H9 (cell line): ENCODE data around the gene SRP9. TPM values are rescaled to one million over a fixed set of nuclear protein-coding genes. Genes with fewer than 3 reads are reported as not detected.
"Not testable (repeated sequence)": the region's sequence is repeated elsewhere in the genome, so short reads cannot be mapped to it uniquely, and the experiment has no call there.

ENCODE experiments used
- DNase-seq: peaks from one replicate; pipeline ENCODE4 v3.0.0-alpha.2; 2017
- H2AFZ ChIP-seq: one replicate; pipeline ENCODE4 v1.6.1; 2013; ENCODE audit warnings: mild to moderate bottlenecking, low read length, control low read depth, moderate library complexity
- H2AK5ac ChIP-seq: 2 replicates; pipeline ENCODE4 v1.6.1; 2013; ENCODE audit warnings: low read length, control low read depth, mixed read lengths; ENCODE audit not compliant: insufficient read length
- H2BK120ac ChIP-seq: one replicate; pipeline ENCODE4 v1.6.1; 2013; ENCODE audit warnings: low read depth, mild to moderate bottlenecking, low read length, control low read depth, inconsistent platforms; ENCODE audit not compliant: poor library complexity, severe bottlenecking
- H2BK12ac ChIP-seq: 2 replicates; pipeline ENCODE4 v1.6.1; 2013; ENCODE audit warnings: low read length, control low read depth, mixed read lengths, low read depth; ENCODE audit not compliant: insufficient read length
- H2BK15ac ChIP-seq: 2 replicates; pipeline ENCODE4 v1.6.1; 2013; ENCODE audit warnings: low read depth, low read length, control low read depth
- H2BK20ac ChIP-seq: one replicate; pipeline ENCODE4 v1.6.1; 2013; ENCODE audit warnings: low read depth, mild to moderate bottlenecking, low read length, control low read depth, inconsistent platforms; ENCODE audit not compliant: poor library complexity, severe bottlenecking
- H2BK5ac ChIP-seq: 2 replicates; pipeline ENCODE4 v1.6.1; 2013; ENCODE audit warnings: low read length, control low read depth, mixed read lengths; ENCODE audit not compliant: insufficient read length
- H3K14ac ChIP-seq: 2 replicates; pipeline ENCODE4 v1.6.1; 2013; ENCODE audit warnings: low read length, control low read depth; ENCODE audit not compliant: insufficient read depth
- H3K18ac ChIP-seq: 2 replicates; pipeline ENCODE4 v1.6.1; 2013; ENCODE audit warnings: low read depth, mild to moderate bottlenecking, mixed read lengths, low read length, control low read depth; ENCODE audit not compliant: insufficient read length
- H3K23ac ChIP-seq: 2 replicates; pipeline ENCODE4 v1.6.1; 2013; ENCODE audit warnings: low read length, control low read depth, mixed read lengths, low read depth; ENCODE audit not compliant: insufficient read length
- H3K23me2 ChIP-seq: 2 replicates; pipeline ENCODE4 v1.6.1; 2013; ENCODE audit warnings: low read depth, mild to moderate bottlenecking, mixed read lengths, low read length, control low read depth; ENCODE audit not compliant: insufficient read length, poor library complexity, severe bottlenecking
- H3K27ac ChIP-seq: 2 replicates; pipeline ENCODE4 v1.5.1; 2013; ENCODE audit warnings: low read length, control low read depth, mixed read lengths, low read depth; ENCODE audit not compliant: insufficient read length
- H3K27me3 ChIP-seq: 2 replicates; pipeline ENCODE4 v1.6.1; 2013; ENCODE audit warnings: low read length, control low read depth, inconsistent platforms; ENCODE audit not compliant: insufficient read depth
- H3K4ac ChIP-seq: 2 replicates; pipeline ENCODE4 v1.6.1; 2013; ENCODE audit warnings: low read depth, mild to moderate bottlenecking, control low read depth, inconsistent platforms, low read length, moderate library complexity
- H3K4me1 ChIP-seq: 2 replicates; pipeline ENCODE4 v1.6.1; 2013; ENCODE audit warnings: low read length, control low read depth, inconsistent platforms; ENCODE audit not compliant: insufficient read depth
- H3K4me2 ChIP-seq: 2 replicates; pipeline ENCODE4 v1.6.1; 2013; ENCODE audit warnings: low read length, control low read depth, mixed read lengths; ENCODE audit not compliant: insufficient read length, insufficient read depth
- H3K56ac ChIP-seq: 2 replicates; pipeline ENCODE4 v1.6.1; 2013; ENCODE audit warnings: low read depth, mild to moderate bottlenecking, mixed read lengths, low read length, control low read depth; ENCODE audit not compliant: insufficient read length
- H3K79me1 ChIP-seq: 2 replicates; pipeline ENCODE4 v1.6.1; 2013; ENCODE audit warnings: low read depth, mild to moderate bottlenecking, moderate library complexity, low read length, control low read depth, inconsistent platforms; ENCODE audit not compliant: insufficient read depth, poor library complexity, severe bottlenecking
- H3K79me2 ChIP-seq: 2 replicates; pipeline ENCODE4 v1.6.1; 2013; ENCODE audit warnings: low read length, control low read depth, inconsistent platforms; ENCODE audit not compliant: insufficient read depth
- H3K9ac ChIP-seq: 2 replicates; pipeline ENCODE4 v1.6.1; 2013; ENCODE audit warnings: low read length, control low read depth, mixed read lengths; ENCODE audit not compliant: insufficient read length; ENCODE audit errors: extremely low read depth
- H3K9me3 ChIP-seq: one replicate; pipeline ENCODE4 v1.6.1; 2013; ENCODE audit warnings: low read depth, low read length, inconsistent platforms; ENCODE audit not compliant: control insufficient read depth
- H3T11ph ChIP-seq: one replicate; pipeline ENCODE4 v1.6.1; 2013; ENCODE audit warnings: mild to moderate bottlenecking, low read length, control low read depth, inconsistent platforms
- H4K20me1 ChIP-seq: one replicate; pipeline ENCODE4 v1.6.1; 2013; ENCODE audit not compliant: control insufficient read depth, insufficient read length, insufficient read depth
- H4K5ac ChIP-seq: 2 replicates; pipeline ENCODE4 v1.6.1; 2013; ENCODE audit warnings: low read depth, mild to moderate bottlenecking, mixed read lengths, low read length, control low read depth; ENCODE audit not compliant: insufficient read length
- H4K8ac ChIP-seq: replicated peaks from 2 replicates; pipeline ENCODE4 v1.6.1; 2013; ENCODE audit warnings: low read length, control low read depth, mixed read lengths, low read depth; ENCODE audit not compliant: insufficient read length
- H4K91ac ChIP-seq: 2 replicates; pipeline ENCODE4 v1.6.1; 2013; ENCODE audit warnings: low read depth, mild to moderate bottlenecking, moderate library complexity, mixed read lengths, low read length, control low read depth; ENCODE audit not compliant: insufficient read length
- H3K27ac Mint-ChIP-seq, 3 experiments: 2 replicates in 2 of 3; 3 replicates in 1 of 3; pipeline ENCODE4 v1.8.0; 2020 to 2021; ENCODE audit warnings: mixed read lengths in 3 of 3, mild to moderate bottlenecking in 1 of 3, moderate library complexity in 1 of 3
- H3K27me3 Mint-ChIP-seq: 2 replicates; pipeline ENCODE4 v1.8.0; 2021; ENCODE audit warnings: low read depth, mild to moderate bottlenecking, moderate library complexity, mixed read lengths
- H3K36me3 Mint-ChIP-seq, 3 experiments: 2 replicates in 2 of 3; 3 replicates in 1 of 3; pipeline ENCODE4 v1.8.0; 2020 to 2021; ENCODE audit warnings: low read depth in 3 of 3, mixed read lengths in 3 of 3; ENCODE audit not compliant: insufficient read depth in 1 of 3
- H3K4me1 Mint-ChIP-seq, 2 experiments: 2 replicates each; pipeline ENCODE4 v1.8.0; 2020; ENCODE audit warnings: mixed read lengths in 2 of 2
- H3K4me3 Mint-ChIP-seq, 2 experiments: 2 replicates in 1 of 2; 3 replicates in 1 of 2; pipeline ENCODE4 v1.8.0; 2020 to 2021; ENCODE audit warnings: mild to moderate bottlenecking in 2 of 2, mixed read lengths in 2 of 2, moderate library complexity in 1 of 2
- H3K9me3 Mint-ChIP-seq, 2 experiments: 2 replicates in 1 of 2; 3 replicates in 1 of 2; pipeline ENCODE4 v1.8.0; 2020; ENCODE audit warnings: mild to moderate bottlenecking in 2 of 2, mixed read lengths in 2 of 2, moderate library complexity in 1 of 2
- CTCF ChIP-seq: fragments of 200-600 bp; sonication (generic); conservative IDR thresholded peaks from 3 replicates; pipeline ENCODE4 v1.8.0; 2021; ENCODE audit warnings: antibody characterized with exemption, mild to moderate bottlenecking
- WGBS: extraction: QIAGEN DNeasy Blood & Tissue Kit; methylation state at CpG from one replicate; pipeline ENCODE4 v1.1.7; 2013; ENCODE audit warnings: missing lambda C conversion rate, low lambda C conversion rate, mixed read lengths; ENCODE audit not compliant: insufficient read length; ENCODE audit errors: extremely low coverage; 5-methylcytosine and 5-hydroxymethylcytosine counted together
- total RNA-seq: library from RNA; stranded (reverse); gene quantifications from 2 replicates; pipeline ENCODE4 v1.2.1, GENCODE V29; 2021

Gene SRP9
- total RNA-seq, 1 experiment from 2014 or later, result 403 TPM

GRCh38 chr1:225794954-225795353 lies 17.3 kb downstream of the SRP9 start:
- Histone ChIP-seq H3K9ac (no peak overlapping the region), H3K23me2 (no peaks in the 10 kb centered on the region), H4K91ac (no peak overlapping the region), H2BK120ac (no peak overlapping the region), H3K18ac (no peak overlapping the region), H3K4me1 (no peaks in the 10 kb centered on the region), H4K5ac (no peak overlapping the region), H3K9me3 (peaks cover 15% of the 10 kb centered on the region), H4K8ac (no peak overlapping the region), H3K79me2 (no peaks in the 10 kb centered on the region), H3K4me2 (no peak overlapping the region), H2BK20ac (no peak overlapping the region), H2AK5ac (no peak overlapping the region), H3K27me3 (no peaks in the 10 kb centered on the region), H3T11ph (no peak overlapping the region), H2BK15ac (no peak overlapping the region), H3K79me1 (no peaks in the 10 kb centered on the region), H3K4ac (no peak overlapping the region), H3K56ac (no peak overlapping the region), H2AFZ (no peak overlapping the region), H3K23ac (no peak overlapping the region), H3K27ac (no peak overlapping the region), H3K14ac (no peak overlapping the region), H2BK12ac (no peak overlapping the region), H4K20me1 (no peaks in the 10 kb centered on the region), H2BK5ac (no peak overlapping the region)
- Mint-ChIP-seq H3K36me3 (peaks cover 65 to 74% (median 70%) of the 10 kb centered on the region in 3 experiments), H3K9me3 (peaks cover 47 to 48% of the 10 kb centered on the region in 2 experiments), H3K27me3 (no peaks in the 10 kb centered on the region; the same call in none of the 2 replicates), H3K4me3 (no peak overlapping the region), H3K27ac (no peak overlapping the region), H3K4me1 (no peaks in the 10 kb centered on the region)
- no peak for DNase-seq
- TF ChIP-seq CTCF, result no peak
- WGBS, result no CpG with 5 or more reads among the region's 4 CpGs

- not testable (repeated sequence) for H3K27ac ChIP-seq, H3K4me2 ChIP-seq, H2AFZ ChIP-seq, H3K79me1 ChIP-seq, H4K5ac ChIP-seq, H4K8ac ChIP-seq, H3T11ph ChIP-seq, H2BK20ac ChIP-seq, H3K79me2 ChIP-seq, H3K4me3 Mint-ChIP-seq, DNase-seq, H3K18ac ChIP-seq, H3K23me2 ChIP-seq, H2BK5ac ChIP-seq, H3K56ac ChIP-seq, H2BK15ac ChIP-seq, H3K23ac ChIP-seq, H4K91ac ChIP-seq, H4K20me1 ChIP-seq, H3K4ac ChIP-seq, H2AK5ac ChIP-seq, H2BK120ac ChIP-seq, H3K14ac ChIP-seq, H3K27me3 ChIP-seq, H3K27me3 Mint-ChIP-seq, H2BK12ac ChIP-seq, H3K4me1 ChIP-seq, H3K4me1 Mint-ChIP-seq, H3K27ac Mint-ChIP-seq, H3K9ac ChIP-seq
- peaks cover 15% of the 10 kb centered on the region for H3K9me3 ChIP-seq
- WGBS, result no CpG with 5 or more reads among the region's 18 CpGs
- H3K36me3 Mint-ChIP-seq, result peaks cover 62 to 74% (median 65%) of the 10 kb centered on the region in 3 experiments
- peaks cover 42 to 44% of the 10 kb centered on the region in 2 experiments for H3K9me3 Mint-ChIP-seq
These were observed 18.5 kb downstream of the SRP9 start for GRCh38 chr1:225796097-225796496.
